ENCODE results near the gene RAB6D.
A peak's percentile ranks its signal among the peaks of the same experiment; 100 is the strongest.
"Not testable (repeated sequence)": the region's sequence is repeated elsewhere in the genome, so short reads cannot be mapped to it uniquely, and the experiment has no call there.

Gene RAB6D

GRCh38 chr2:131365452-131365851 is 1.5 kb upstream of the RAB6D start:
- no peak for DNase-seq

DNA sequence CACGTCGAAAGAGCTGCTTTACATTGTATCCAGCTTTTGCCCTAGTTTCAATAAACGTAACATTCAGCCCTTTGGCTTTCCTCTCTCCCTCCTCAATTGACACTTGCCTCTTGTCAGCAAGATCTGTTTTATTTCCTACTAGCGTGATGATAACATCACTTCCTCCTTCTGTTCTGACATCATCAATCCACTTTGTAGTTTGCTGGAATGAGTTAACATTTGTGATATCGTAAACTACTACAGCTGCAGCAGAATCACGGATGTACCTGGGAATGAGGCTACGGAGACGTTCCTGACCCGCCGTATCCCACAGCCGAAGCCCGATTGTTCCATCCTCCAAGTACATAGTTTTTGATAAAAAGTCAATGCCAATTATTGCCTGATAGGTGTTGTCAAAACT is 755 bp downstream of the RAB6D start:
- not testable (repeated sequence) for DNase-seq

GRCh38 chr2:131361773-131362172 is 2.2 kb downstream of the RAB6D start:
- DNase-seq: not testable (repeated sequence)

DNA sequence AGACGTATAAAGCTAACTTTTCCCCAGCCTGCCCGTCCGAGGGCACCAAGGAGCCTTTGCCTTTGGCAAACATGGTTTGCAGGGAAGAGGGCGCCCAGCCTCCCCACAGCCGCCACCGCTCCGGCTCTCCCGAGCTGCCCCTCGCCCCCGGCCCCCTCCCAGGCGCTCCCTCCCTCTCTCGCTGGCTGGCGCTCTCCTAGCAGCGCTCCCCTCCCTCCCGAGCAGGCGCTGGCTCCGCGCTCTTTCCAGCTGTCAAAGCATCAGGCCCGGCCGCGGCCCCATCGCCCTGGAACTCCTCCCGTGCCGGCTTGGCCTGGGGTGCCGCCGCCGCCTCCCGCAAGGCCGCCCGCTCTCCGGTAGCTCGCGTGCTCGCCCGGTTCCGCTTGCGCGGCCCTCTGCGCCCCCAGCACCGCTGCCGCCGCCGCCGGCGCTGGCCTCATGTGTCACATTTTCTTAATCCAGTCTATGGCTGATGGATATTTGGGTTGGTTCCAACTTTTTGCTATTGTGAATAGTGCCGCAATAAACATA is 10.7 kb downstream of the RAB6D start:
- DNase-seq: not testable (repeated sequence)

DNA sequence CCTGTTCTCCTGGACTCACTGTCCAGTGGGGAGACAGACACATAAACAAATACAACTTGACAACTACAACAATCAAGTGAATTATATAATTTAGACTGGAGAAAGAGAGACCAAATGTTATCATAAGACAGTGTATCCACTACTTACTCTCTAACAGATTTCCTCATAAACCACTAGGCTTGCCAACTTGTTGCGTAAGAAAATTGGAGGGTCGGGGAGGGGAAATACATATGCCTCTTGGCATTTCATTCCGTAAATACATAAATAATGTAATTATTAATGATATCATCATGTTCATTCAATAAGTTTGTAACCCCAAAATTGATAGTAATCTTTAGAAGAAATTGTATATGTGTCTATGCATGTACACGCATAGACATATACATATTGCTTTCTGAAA is 14.9 kb downstream of the RAB6D start:
- DNase-seq: no peak

DNA sequence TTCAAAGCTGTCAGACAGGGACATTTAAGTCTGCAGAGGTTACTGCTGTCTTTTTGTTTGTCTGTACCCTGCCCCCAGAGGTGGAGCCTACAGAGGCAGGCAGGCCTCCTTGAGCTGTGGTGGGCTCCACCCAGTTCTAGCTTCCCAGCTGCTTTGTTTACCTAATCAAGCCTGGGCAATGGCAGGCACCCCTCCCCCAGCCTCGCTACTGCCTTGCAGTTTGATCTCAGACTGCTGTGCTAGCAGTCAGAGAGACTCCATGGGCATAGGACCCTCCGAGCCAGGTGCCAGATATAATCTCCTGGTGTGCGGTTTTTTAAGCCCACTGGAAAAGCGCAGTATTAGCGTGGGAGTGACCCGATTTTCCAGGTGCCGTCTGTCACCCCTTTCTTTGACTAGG is 16.9 kb downstream of the RAB6D start:
- not testable (repeated sequence) for DNase-seq

- not testable (repeated sequence) for DNase-seq
Observed at GRCh38 chr2:131339307-131339706, 24.7 kb downstream of the RAB6D start.

- DNase-seq: peak; percentile 25
Observed at GRCh38 chr2:131335319-131335718, 28.6 kb downstream of the RAB6D start.

DNA sequence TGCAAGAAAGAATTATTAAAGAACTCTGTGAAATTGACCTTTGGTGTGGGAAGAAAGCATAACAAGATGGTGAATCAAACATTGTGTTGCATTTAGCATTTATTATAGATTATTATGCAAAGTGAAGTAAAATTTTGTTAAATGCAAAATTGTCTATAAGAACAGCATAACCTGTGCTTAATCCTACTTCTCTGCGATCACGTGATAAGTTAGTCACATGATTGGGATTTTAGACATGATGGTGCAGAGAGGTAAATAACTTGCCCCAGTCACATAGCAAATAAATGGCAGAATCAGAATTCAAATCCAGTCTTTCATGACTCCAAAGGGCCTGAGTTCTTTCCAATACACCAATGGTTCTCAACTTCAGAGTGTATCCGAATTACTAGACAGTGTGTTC is 31.3 kb downstream of the RAB6D start:
- DNase-seq: not testable (repeated sequence)

GRCh38 chr2:131331000-131331399 is 33.0 kb downstream of the RAB6D start:
- DNase-seq: not testable (repeated sequence)

GRCh38 chr2:131322209-131322608 is 41.8 kb downstream of the RAB6D start:
- DNase-seq: no peak

- not testable (repeated sequence) for DNase-seq
Observed at GRCh38 chr2:131321344-131321743, 42.6 kb downstream of the RAB6D start.

DNA sequence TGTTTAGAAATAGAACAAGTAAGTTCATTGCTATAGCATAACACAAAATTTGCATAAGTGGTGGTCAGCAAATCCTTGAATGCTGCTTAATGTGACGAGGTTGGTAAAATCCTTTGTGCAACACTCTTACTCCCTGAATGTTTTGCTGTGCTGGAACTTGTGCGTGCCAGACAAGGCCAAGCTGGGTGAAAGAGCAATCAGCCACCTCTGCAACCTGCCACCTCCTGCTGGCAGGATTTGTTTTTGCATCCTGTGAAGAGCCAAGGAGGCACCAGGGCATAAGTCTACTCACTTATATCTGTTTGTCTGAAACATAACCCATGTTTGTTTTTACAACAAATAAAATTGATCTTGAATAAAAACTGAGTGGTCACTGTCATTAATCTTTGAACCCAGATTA is 53.0 kb downstream of the RAB6D start:
- not testable (repeated sequence) for DNase-seq
